Activated CD4-positive, alpha-beta memory T cell treated with anti-CD3 and anti-CD28 coated beads, Interleukin-2, amount 10 ng/mL, durations not matched to agents 7 days and 5 days (primary cell): ENCODE results near the gene SHANK1. TPM values are rescaled to one million over a fixed set of nuclear protein-coding genes. Genes with fewer than 3 reads are reported as not detected.
A peak's percentile ranks its signal among the peaks of the same experiment; 100 is the strongest.

Experiments
- CTCF ChIA-PET: fragments of 350-600 bp; sonication (Branson Sonifier 250); formaldehyde crosslinking; loops from one replicate; lab custom pipeline; 2021; ENCODE audit warnings: antibody characterized with exemption, inconsistent platforms; lab: Charles Lee
- POLR2A ChIA-PET: fragments of 350-600 bp; sonication (Branson Sonifier 250); formaldehyde crosslinking; loops from one replicate; lab custom pipeline; 2021; ENCODE audit warnings: antibody characterized with exemption; lab: Charles Lee
- DNase-seq: peaks from one replicate; pipeline ENCODE4 v3.0.0-alpha.2; 2020
- H3K27ac Mint-ChIP-seq: one replicate; pipeline ENCODE4 v1.8.0; 2021; ENCODE audit warnings: mild to moderate bottlenecking, mixed read lengths
- H3K27me3 Mint-ChIP-seq: one replicate; pipeline ENCODE4 v1.8.0; 2021; ENCODE audit warnings: mixed read lengths
- H3K36me3 Mint-ChIP-seq: one replicate; pipeline ENCODE4 v1.8.0; 2021; ENCODE audit warnings: low read depth, mixed read lengths
- H3K4me1 Mint-ChIP-seq: one replicate; pipeline ENCODE4 v1.8.0; 2021; ENCODE audit warnings: mixed read lengths
- H3K4me3 Mint-ChIP-seq: one replicate; pipeline ENCODE4 v1.8.0; 2021; ENCODE audit warnings: mild to moderate bottlenecking, mixed read lengths
- H3K9me3 Mint-ChIP-seq: one replicate; pipeline ENCODE4 v1.8.0; 2021; ENCODE audit warnings: mixed read lengths
- total RNA-seq, 2 experiments: library from RNA; stranded (reverse); gene quantifications; one replicate each; pipeline ENCODE4 v1.2.3, GENCODE V29; 2021

Gene SHANK1
- total RNA-seq, 2 experiments from 2014 or later: not detected

GRCh38 chr19:50686310-50687032 lies 33.1 kb downstream of the SHANK1 start:
- no peak for DNase-seq
- H3K4me1 Mint-ChIP-seq: no peaks in the 10 kb centered on the region
- H3K9me3 Mint-ChIP-seq: no peaks in the 10 kb centered on the region
- no peaks in the 10 kb centered on the region for H3K36me3 Mint-ChIP-seq
- H3K27ac Mint-ChIP-seq: no peak overlapping the region
- ChIA-PET CTCF (no interaction called here), POLR2A (no interaction called here)
- H3K4me3 Mint-ChIP-seq: no peak overlapping the region
- peaks cover 15% of the 10 kb centered on the region for H3K27me3 Mint-ChIP-seq

GRCh38 chr19:50679177-50680125 lies 40.2 kb downstream of the SHANK1 start:
- Mint-ChIP-seq H3K27me3 (peaks cover 10% of the 10 kb centered on the region), H3K4me1 (peaks cover 4% of the 10 kb centered on the region), H3K27ac (no peak overlapping the region), H3K4me3 (no peak overlapping the region), H3K36me3 (no peaks in the 10 kb centered on the region), H3K9me3 (no peaks in the 10 kb centered on the region)
- CTCF ChIA-PET: interaction anchor here (0.9 kb wide), 1 partner anchor 10 kb away, joined by 3 read pairs; no protein-coding TSS in a partner anchor
- POLR2A ChIA-PET: no interaction called here
- peak; percentile 76 for DNase-seq

- ChIA-PET CTCF (no interaction called here), POLR2A (no interaction called here)
- Mint-ChIP-seq H3K36me3 (no peaks in the 10 kb centered on the region), H3K9me3 (no peaks in the 10 kb centered on the region), H3K4me1 (peaks cover 4% of the 10 kb centered on the region), H3K27me3 (peaks cover 8% of the 10 kb centered on the region), H3K27ac (no peak overlapping the region), H3K4me3 (no peak overlapping the region)
- no peak for DNase-seq
These were observed 41.3 kb downstream of the SHANK1 start for GRCh38 chr19:50678323-50678722.

- Mint-ChIP-seq H3K27ac (no peak overlapping the region), H3K4me1 (peaks cover 4% of the 10 kb centered on the region), H3K9me3 (no peaks in the 10 kb centered on the region), H3K27me3 (peaks cover 14% of the 10 kb centered on the region), H3K36me3 (no peaks in the 10 kb centered on the region), H3K4me3 (no peak overlapping the region)
- POLR2A ChIA-PET: no interaction called here
- CTCF ChIA-PET: no interaction called here
- no peak for DNase-seq
These were observed 42.0 kb downstream of the SHANK1 start for GRCh38 chr19:50677636-50678035.

GRCh38 chr19:50676625-50677197 lies 42.9 kb downstream of the SHANK1 start:
- Mint-ChIP-seq H3K4me1 (peaks cover 4% of the 10 kb centered on the region), H3K4me3 (no peak overlapping the region)
- POLR2A ChIA-PET: no interaction called here

GRCh38 chr19:50673118-50673517 lies 46.5 kb downstream of the SHANK1 start:
- ChIA-PET CTCF (no interaction called here), POLR2A (no interaction called here)
- peaks cover 25% of the 10 kb centered on the region for H3K27me3 Mint-ChIP-seq
- H3K4me3 Mint-ChIP-seq: no peak overlapping the region
- H3K36me3 Mint-ChIP-seq: no peaks in the 10 kb centered on the region
- no peak overlapping the region for H3K27ac Mint-ChIP-seq
- H3K4me1 Mint-ChIP-seq: no peaks in the 10 kb centered on the region
- no peak for DNase-seq
- no peaks in the 10 kb centered on the region for H3K9me3 Mint-ChIP-seq

More at GRCh38 chr19:50676625-50677197, 42.9 kb downstream of the SHANK1 start:
- Mint-ChIP-seq H3K36me3 (no peaks in the 10 kb centered on the region), H3K27me3 (peaks cover 14% of the 10 kb centered on the region), H3K9me3 (no peaks in the 10 kb centered on the region), H3K27ac (no peak overlapping the region)
- DNase-seq: no peak
- CTCF ChIA-PET: no interaction called here

- ChIA-PET POLR2A (no interaction called here), CTCF (interaction anchor here (1.1 to 1.6 kb wide), 5 partner anchors 9 to 252 kb away, joined by 3 to 7 read pairs (median 4); no protein-coding TSS in a partner anchor)
- H3K9me3 Mint-ChIP-seq: no peaks in the 10 kb centered on the region
- no peak overlapping the region for H3K4me3 Mint-ChIP-seq
- no peak overlapping the region for H3K27ac Mint-ChIP-seq
- DNase-seq: no peak
- H3K36me3 Mint-ChIP-seq: no peaks in the 10 kb centered on the region
- H3K27me3 Mint-ChIP-seq: peaks cover 26% of the 10 kb centered on the region
- no peaks in the 10 kb centered on the region for H3K4me1 Mint-ChIP-seq
These were observed 49.6 kb downstream of the SHANK1 start for GRCh38 chr19:50670102-50670380.

- DNase-seq: peak; percentile 49
- POLR2A ChIA-PET: no interaction called here
- H3K27me3 Mint-ChIP-seq: peaks cover 29% of the 10 kb centered on the region
These were observed 50.1 kb downstream of the SHANK1 start for GRCh38 chr19:50669302-50670101.

GRCh38 chr19:50668879-50669278 lies 50.7 kb downstream of the SHANK1 start:
- peaks cover 29% of the 10 kb centered on the region for H3K27me3 Mint-ChIP-seq
- no peaks in the 10 kb centered on the region for H3K9me3 Mint-ChIP-seq
- CTCF ChIA-PET: interaction anchor here (1.1 to 1.3 kb wide), 2 partner anchors 10 to 56 kb away, joined by 3 to 4 read pairs; no protein-coding TSS in a partner anchor
- H3K36me3 Mint-ChIP-seq: no peaks in the 10 kb centered on the region
- DNase-seq: no peak
- POLR2A ChIA-PET: no interaction called here
- H3K4me3 Mint-ChIP-seq: no peak overlapping the region
- H3K4me1 Mint-ChIP-seq: no peaks in the 10 kb centered on the region
- no peak overlapping the region for H3K27ac Mint-ChIP-seq

More at GRCh38 chr19:50669302-50670101, 50.1 kb downstream of the SHANK1 start:
- Mint-ChIP-seq H3K27ac (no peak overlapping the region), H3K4me1 (no peaks in the 10 kb centered on the region), H3K9me3 (no peaks in the 10 kb centered on the region), H3K4me3 (no peak overlapping the region), H3K36me3 (no peaks in the 10 kb centered on the region)
- CTCF ChIA-PET: interaction anchor here (1.1 to 1.6 kb wide), 5 partner anchors 10 to 252 kb away, joined by 3 to 7 read pairs (median 4); no protein-coding TSS in a partner anchor

GRCh38 chr19:50668416-50668815 lies 51.2 kb downstream of the SHANK1 start:
- Mint-ChIP-seq H3K4me1 (no peaks in the 10 kb centered on the region), H3K27ac (no peak overlapping the region), H3K4me3 (no peak overlapping the region), H3K27me3 (peaks cover 28% of the 10 kb centered on the region), H3K9me3 (no peaks in the 10 kb centered on the region), H3K36me3 (no peaks in the 10 kb centered on the region)
- POLR2A ChIA-PET: no interaction called here
- DNase-seq: no peak
- CTCF ChIA-PET: no interaction called here

- CTCF ChIA-PET: no interaction called here
- Mint-ChIP-seq H3K9me3 (no peaks in the 10 kb centered on the region), H3K27me3 (peaks cover 22% of the 10 kb centered on the region), H3K27ac (no peak overlapping the region), H3K4me3 (no peak overlapping the region), H3K36me3 (no peaks in the 10 kb centered on the region), H3K4me1 (no peaks in the 10 kb centered on the region)
- POLR2A ChIA-PET: no interaction called here
- DNase-seq: no peak
These were observed 51.8 kb downstream of the SHANK1 start for GRCh38 chr19:50667759-50668231.

- ChIA-PET POLR2A (no interaction called here), CTCF (interaction anchor here (0.6 kb wide), 1 partner anchor 122 kb away, joined by 3 read pairs; no protein-coding TSS in a partner anchor)
- DNase-seq: no peak
- peaks cover 22% of the 10 kb centered on the region for H3K27me3 Mint-ChIP-seq
- H3K27ac Mint-ChIP-seq: no peak overlapping the region
- H3K36me3 Mint-ChIP-seq: no peaks in the 10 kb centered on the region
- no peak overlapping the region for H3K4me3 Mint-ChIP-seq
- no peaks in the 10 kb centered on the region for H3K9me3 Mint-ChIP-seq
- H3K4me1 Mint-ChIP-seq: no peaks in the 10 kb centered on the region
These were observed 52.3 kb downstream of the SHANK1 start for GRCh38 chr19:50667177-50667758.
